Activated naive CD4-positive, alpha-beta T cell treated with Interleukin-2 at 50 U/mL for 16 hours (primary cell): ENCODE results near the gene AGAP1.

Experiments
- DNase-seq: peaks from one replicate; pipeline ENCODE4 v3.0.0-alpha.2; 2020

AGAP1 gene

DNA sequence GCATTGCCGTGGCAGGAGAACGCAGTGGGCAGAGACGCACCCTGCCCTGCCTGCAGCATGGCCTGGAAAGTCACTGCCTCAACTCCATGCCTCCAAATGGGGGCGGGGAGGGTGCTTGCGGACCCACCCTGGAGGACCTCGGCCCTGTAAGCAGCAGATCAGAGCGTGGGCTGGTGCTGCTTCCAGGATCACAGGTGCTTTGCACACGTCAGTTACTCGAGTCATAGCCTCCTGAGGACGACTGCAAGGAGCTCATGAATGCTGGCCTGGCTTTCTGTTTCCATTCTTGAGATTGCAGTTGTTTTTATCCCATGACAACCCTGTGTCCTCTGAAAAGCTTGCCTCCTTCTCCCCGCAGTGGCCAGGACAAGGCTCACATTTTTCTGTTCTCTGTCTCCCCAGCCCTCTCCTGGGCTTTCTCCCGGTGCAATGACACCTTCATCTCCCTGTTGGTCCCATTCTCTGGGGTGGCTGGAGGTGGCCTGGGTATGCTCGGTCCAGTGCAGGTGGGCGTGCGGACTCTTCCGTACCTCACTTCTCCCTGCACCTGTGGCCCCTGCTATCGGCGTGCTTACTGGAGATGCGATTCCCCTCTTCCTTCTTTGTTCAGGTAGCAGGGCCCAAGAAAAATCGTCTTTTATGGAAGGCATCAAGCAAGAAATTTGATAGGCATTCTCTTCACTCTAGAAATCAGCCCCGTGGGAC, 466.3 kb downstream of the AGAP1 start:
- DNase-seq: no peak

DNA sequence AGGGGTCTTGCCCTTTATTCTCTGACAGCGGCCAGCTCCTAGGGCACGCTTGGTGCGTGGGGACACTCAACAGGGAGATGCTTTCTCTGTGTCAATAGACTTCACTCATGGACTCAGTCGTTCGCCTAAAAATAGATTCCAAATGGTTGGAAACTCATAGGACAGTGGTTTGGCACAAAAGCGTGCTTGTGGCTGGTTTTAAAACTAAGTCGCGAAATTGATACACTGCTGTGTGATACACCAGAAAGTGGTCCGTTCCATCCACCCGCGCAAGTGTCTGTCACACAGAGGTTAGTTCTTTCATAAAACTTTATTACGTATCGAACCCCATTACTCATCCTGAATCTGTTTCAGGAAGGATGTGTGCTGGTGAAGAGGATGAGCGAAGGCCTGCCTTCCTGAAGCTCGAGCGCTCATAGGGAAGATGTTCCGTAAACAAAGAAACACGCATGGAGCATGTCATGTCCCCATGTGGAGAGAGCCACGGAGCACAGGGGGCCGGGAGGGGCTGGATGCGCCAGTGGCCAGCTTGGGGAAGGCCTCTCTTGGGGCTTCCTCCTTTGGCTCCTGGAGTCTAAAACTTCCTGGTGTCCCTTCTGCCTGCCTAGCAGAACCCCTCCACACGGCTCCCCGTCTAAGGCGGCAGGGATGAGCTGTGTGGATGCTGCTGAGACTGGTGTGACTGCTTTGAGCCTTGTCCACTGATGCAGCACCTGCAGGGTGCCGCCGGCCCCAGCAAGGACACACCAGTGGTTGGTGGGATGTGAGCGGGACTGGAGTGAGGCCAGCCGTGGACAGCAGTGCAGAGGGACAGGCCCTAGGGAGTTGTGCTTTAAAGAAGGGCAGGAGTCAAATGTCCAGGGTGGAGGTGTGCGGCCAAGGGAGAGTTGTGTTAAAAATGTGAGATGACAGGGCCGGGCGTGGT, 467.1 kb downstream of the AGAP1 start:
- no peak for DNase-seq

DNA sequence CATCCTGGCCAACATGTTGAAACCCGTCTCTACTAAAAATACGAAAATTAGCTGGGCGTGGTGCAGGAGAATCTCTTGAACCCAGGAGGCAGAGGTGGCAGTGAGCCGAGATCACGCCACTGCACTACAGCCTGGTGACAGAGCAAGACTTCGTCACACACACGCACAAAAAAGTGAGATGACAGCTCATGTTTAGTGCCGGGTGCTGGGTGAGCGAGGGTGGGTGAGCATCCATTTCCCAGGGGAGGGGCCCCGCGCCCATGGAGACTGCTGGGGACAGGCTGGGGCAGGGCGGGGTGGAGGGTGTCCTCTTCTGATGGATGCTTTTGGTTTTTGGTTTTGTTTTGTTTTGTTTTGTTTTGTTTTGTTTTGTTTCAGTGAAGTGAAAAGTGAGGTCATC, 467.9 kb downstream of the AGAP1 start:
- DNase-seq: no peak

DNA sequence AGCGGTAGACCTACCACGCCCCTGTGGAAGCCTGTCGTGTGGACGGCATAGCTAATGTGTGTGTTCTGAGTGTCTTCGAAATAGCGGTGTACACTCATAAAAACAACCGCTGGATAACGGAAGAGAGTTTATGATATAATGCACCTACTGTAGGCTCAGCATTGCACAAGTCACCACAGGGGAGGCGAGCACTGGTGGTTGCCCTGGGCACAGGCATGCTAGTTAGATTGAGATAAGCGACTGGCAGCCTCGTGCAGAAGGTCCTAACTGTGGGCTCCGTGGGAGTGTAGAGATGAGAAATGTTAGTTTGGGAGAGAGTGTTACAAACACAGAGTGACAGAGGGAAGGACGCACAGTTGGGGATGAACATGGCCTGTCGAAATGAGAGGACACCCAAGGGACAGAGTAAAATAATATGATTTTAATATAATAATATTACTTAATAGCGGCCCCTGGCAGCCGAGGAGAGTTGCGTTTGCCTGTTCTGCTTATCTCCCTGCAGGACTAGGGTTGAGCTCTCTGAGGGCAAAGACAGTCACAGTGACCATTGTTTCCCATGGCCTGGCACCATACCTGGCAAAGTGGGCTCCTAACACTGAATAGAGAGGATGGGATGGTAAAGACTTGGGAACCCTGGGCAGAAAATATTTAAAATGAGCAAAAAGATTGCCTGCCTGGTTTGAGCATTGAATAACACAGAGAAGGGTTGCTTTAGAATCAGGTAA, 470.2 kb downstream of the AGAP1 start:
- no peak for DNase-seq

DNA sequence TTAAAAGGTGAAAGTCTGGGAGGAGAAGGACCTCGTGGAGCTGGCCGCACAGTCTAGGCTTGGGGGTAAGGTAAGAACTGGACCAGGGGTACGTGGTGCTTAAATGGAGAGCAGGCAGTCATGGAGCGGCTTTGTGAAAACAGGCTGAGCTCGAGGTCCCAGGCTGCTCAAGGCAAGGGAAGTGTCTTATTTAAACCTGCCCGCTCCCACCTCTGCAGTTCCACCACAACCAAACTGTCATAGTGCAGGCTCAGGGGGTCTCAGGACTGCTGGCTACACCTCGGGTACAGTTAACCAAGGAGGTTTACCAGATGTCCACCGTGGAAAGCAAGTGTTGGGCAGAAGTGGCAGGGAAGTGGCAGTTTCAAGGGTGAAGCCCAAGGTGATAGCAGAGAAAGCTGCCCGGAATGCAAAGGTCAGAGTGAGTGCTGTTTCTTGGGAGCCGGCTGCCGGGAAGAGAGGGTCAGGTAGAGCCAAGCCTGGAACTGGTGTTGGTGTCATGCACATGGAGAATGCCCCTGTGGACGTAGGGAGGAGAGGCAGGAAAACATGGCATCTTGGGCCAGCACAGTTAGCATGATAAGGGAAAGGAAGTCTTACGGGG, 471.0 kb downstream of the AGAP1 start:
- DNase-seq: no peak

DNA sequence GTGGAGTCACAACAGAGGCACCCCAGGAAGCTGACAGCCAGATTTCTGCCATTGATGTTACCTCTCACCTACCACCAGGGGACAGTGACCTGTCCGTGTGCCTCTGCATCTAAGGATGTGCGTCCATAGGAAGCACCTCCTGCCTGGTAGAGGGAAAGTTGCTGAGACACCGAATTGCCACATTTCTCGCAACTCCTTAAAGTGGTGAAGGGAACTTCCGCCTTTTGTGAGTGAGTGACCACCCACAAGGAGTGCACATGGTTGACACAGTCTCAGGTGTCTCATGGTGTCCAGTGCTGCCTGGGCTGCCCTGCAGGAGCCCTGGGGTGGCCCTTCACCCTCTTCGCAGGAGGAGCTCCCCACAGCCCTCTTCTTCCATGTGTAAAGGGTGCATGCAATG, 472.6 kb downstream of the AGAP1 start:
- no peak for DNase-seq

DNA sequence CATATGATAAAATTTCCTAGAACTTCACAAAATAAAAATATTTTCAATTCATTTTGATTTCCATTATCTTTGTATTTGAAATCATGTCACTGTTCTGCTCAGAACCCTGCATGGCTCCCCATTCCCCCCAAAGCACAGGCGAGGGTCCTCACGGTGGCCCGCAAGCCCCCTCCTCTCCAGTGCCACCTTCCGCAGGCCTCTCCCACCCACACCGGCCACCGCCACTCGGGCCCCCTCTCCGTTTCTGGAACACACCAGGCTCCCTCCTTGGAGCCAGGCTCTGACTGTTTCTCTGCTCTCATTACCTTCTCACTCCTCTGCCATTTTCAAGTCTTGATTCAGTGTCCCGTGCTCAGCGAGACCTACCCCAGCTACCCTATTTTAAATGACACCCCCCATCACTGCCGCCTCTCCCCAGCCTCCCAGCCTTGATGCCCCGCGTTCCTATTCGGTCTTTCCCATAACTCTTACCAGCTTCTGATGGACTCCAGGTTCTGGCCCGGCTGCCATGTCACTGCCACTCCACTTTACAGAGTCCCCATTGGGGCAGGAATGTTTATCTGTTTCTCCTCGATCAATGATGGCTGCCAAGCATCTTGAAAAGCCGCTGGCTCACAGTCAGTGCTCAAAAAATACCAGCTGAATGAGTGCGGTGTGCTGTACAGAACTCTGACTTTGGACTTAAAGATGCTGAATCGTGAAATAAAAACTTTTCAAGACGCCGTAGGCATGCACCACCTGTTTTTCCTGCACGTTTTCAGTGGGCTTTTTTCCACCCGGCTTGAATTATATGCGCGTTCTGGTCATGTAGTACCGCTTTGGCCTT, 473.3 kb downstream of the AGAP1 start:
- no peak for DNase-seq

DNA sequence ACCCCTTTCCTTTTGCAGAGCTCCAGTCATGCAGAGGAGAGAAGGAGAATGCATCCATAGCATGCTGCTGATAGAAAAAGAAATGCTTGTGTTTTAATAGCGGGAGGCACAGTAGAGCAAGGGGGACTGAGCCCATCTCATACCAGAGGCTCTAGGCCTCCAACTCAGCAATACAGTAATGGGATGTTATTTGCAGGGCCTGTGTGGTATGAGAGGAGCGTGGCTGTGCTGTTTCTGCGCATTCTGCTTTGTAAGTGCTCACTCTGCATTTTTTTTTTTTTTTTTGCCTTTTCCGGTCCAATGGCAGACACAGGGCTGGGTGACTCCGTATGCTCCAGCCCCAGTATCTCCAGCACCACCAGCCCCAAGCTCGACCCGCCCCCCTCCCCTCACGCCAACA, 474.3 kb downstream of the AGAP1 start:
- DNase-seq: no peak

DNA sequence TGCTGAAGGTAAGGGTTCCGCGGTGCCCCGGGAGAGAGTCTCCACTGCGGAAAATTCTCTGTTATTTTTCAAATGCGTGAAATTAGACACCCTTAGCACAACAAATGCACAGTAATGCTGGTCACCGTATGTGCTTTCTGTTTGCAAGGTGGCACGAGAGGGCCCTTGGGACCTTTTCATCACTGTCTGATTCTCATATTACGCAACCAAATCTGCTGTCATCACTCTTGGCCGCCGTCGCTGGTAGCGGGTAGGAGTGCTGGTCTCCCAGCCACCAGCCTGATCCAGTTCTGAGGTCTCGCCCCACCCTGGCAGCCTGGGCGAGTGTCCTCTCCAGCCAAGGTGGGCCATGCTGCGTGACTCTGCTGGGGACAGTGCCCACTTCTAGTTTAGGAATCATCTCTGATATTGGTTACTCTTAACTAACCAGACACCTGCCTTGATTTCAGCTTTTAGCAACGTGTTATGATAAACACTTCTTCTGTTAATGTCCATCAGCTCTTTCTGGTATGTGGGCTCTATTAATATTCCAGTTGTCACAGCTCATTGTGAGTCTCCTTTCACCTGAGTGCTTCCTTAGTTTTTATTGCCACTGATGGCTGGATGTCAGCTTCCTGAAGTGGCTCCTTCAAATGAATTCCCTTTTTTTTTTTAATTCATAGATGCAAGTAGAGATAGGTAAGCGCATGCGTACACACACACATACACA, 474.9 kb downstream of the AGAP1 start:
- DNase-seq: no peak

DNA sequence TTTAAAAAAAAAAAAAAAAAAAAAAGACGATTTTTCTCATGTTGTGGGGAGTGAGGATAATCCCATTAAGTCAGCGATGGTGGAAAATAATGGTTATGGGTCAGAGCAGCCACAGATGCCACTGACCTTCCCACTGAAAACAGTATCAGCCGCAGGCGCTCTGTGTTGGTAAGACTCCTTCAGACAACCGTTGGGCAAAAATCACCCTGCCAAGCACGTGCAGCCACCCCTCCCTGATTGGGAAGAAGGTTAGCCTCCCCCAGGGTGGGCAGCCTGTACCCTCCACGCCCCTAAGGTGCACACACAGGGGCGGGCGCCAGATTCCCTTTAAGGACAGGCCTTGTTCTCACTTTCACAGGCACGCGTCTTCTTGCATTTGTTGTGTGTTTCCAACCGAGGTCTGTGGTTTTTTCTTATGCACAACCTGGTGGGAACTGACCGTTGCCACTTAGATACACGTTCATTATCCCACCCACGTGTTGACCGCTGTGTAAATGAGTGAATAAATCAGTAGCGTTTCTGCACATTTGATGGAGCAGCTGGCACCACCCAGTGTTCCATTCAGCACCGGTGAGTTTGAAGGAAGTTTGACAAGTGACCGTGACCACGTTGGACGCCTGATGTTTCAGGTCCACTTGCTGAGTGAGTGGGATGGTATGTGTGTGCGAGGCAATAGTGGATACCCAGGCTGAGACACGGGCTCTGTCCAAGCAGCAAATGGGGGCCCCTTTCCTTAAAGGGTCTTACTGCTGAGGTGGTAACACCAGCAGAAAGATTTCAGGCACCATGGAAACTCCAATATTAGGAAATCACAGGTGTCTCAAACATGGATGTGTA, 476.6 kb downstream of the AGAP1 start:
- DNase-seq: no peak

DNA sequence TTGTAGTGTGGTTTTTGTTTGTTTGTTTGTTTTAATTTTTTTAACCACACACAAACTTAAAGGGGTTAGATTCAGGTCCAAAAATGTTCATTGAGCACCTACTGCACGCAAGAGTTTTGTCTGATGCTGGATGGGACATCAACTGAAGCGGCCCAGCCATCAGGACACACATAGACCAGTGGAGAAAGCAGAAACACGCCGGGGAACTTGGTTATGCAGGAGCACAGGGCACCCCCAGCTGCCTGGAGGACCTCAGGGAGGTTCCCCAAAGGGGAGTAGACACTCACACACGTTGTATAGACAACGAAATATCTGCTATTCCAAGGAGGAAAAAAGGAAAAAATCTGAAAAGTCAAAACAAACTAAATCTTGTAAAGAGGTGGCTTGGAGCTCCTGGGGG, 482.7 kb downstream of the AGAP1 start:
- DNase-seq: no peak

DNA sequence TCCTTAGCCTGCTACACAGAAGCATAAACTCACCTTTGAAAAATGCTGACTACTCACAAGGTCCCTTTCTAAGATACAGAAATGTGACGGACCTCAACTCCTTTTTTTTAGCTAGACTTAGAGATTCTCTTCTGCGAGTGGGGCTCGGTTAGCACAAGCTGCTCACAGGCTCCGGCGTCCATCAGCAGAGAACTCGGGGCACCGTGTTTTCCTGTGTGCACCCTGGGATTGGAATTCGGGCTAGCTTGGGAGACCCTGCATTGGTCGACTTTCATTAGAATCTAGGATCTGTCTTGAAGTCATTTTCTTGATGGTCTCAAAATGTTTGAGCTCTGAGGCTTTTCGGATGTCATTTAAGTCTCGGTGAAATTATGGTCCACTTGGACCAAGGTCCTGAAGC, 483.1 kb downstream of the AGAP1 start:
- DNase-seq: no peak

DNA sequence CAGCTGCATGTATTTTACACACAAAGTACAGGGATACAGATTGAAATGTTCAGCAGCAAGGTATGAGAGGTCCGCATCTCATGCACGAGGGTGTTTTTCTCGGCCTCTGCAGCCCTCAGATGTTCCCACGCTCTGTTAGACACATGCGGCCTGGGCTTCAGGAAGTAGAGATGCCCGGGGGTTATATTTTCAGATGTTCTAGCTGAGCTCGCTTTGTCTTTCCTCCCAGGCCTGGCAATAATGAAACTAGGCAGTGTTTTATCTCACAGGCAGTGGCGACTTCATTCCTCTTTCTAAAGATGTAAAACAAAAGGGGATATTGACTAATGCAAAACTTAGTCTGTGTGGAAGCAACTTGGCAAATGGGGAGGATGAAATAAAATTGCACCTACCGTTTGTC, 483.6 kb downstream of the AGAP1 start:
- DNase-seq: no peak

DNA sequence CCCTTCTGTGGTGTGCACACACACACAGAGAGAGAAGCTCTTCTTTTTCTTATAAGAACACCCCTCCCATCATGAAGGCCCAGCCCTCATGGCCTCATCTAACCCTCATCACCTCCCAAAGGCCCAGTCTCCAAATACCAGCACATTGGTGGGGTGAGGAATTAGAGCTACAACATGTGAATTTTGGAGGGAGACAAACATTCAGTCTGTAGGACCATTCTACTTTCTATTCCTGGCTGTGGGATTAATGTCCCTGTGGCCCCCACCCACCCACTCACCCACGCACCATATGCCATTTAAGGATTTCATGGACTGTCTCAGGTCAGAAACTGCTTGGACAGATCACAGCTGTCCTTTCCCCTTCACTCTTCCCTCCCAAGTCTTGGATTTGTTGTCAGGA, 484.2 kb downstream of the AGAP1 start:
- DNase-seq: no peak

DNA sequence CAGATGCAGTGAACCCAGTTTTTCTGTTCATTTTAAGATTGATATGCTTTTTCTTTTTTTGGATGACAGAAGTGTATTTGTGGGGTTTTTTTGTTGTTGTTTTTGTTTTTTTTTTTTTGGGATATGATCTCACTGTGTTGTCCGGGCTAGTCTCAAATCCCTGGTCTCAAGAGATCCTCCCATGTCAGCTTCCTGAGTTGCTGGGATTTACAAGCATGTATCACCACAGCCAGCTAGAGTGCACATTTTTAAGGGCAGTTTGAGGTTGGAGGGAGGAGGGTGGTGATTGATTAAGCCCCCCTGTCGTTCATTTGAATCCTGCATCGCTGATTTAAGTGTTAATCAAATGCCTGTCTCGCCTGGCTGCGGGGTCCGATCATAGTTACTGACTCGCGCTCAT, 485.2 kb downstream of the AGAP1 start:
- DNase-seq: no peak

DNA sequence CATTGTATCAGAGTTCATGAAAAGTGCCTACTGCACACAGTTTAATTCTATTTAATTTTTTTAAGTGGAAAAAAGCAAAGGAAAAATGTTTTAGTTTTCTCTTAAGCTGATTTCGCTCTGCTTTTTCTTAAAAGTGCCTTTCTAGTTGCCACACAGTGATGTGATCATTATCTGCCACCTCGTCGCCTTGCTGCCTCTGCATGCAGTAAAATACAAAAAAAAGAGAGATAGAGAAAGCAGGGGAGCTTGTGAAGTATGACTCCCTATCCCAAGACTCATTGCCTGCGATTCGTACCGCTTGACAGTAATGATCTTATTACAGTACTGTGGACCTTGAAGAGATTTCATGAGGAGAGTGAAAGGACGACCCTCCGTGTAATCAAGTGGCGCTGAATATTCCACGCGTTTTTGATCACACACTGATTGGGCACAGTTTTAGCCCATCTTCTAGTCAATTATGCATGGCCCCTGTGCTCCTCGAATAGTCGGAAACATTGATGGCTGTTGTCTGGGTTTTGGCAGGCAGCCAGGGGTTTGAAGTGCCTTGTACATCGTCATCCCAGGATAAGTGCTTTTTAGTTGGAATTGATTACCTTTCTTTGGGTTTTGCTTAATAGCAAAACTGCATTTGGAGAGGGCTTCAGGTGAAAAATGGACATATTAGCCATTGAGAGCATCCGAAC, 486.1 kb downstream of the AGAP1 start:
- no peak for DNase-seq

DNA sequence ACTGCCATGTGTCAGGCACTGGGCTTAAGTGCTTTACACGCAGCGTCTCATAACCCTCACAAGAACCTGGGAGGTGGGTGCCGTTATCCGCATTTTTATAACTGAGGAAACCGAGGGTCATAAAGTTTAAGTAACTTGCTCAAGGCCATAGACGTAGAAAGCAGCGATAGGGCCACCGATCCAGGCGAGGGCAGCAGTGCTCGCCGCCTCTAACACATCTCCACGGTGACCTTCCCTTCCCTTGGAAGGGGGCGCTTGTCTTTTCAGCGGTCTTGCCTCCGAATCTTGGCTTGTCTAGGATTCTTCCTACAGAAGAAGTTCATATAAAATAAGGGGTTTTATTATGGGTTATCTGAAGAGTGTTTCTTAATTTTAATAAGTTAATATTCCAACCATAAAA, 487.8 kb downstream of the AGAP1 start:
- DNase-seq: no peak

DNA sequence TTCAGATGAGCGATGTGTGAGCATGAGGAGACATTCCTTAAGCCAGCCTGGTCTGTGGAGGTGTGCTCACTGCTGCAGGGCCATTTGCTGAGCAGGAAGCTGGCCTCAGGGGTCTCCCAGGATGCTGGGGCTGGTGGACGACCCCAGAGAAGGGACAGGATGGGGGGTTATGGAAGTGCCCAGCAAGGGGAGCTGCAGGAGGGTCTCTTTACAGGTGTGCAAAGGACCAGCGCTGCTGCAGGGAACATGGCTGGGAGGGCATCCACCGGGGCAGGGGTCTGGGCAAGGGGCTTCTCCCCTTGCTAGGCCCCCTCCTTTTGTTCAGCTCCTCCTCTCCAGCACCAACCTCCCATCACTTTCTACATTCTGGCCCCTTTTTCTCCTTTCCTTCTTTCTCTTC, 489.2 kb downstream of the AGAP1 start:
- DNase-seq: no peak

DNA sequence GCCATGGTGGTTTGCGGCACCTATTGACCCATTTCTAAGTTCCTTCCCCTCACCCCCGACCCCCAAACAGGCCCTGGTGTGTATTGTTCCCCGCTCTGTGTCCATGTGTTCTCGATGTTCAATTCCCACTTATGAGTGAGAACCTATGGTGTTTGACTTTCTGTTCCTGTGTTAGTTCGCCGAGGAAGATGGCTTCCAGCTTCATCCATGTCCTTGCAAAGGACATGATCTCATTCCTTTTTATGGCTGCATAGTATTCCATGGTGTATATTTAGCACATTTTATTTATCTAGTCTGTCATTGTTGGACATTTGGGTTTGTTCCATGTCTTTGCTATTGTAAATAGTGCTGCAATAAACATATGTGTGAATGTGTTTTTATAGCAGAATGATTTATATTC, 490.7 kb downstream of the AGAP1 start:
- no peak for DNase-seq

DNA sequence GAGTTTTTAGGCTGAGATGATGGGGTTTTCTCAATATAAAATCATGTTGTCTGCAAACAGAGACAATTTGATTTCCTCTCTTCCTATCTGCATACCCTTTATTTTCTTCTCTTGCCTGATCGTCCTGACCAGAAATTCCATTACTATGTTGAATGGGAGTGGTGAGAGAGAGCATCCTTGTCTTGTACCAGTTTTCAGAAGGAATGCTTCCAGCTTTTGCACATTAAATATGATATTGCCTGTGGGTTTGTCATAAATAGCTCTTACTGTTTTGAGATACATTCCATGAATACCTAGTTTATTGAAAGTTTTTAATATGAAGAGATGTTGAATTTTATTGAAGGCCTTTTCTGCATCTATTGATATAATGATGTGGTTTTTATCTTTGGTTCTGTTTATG, 492.5 kb downstream of the AGAP1 start:
- DNase-seq: no peak
